Sigmoid colon (tissue), 4 donors: Measurements from ENCODE around the gene VANGL2.

Source experiments
- EP300 ChIP-seq, 4 donors: sonication (generic); formaldehyde crosslinking; IDR thresholded peaks; one replicate each; pipeline ENCODE4 v1.6.1; 2017; ENCODE audit warnings: antibody characterized with exemption in 4 of 4
- POLR2AphosphoS5 ChIP-seq, 4 donors: sonication (generic); formaldehyde crosslinking; IDR thresholded peaks; one replicate each; pipeline ENCODE4 v1.6.1; 2017; ENCODE audit warnings: antibody characterized with exemption in 4 of 4
- TF ChIP-seq, protein P1 (sequence below), 4 experiments: fragments of 450-650 bp in 3 of 4; fragments of 200-600 bp in 1 of 4; IDR thresholded peaks; one replicate each; pipeline ENCODE4 v1.5.1; 2016 to 2019; ENCODE audit warnings: antibody characterized with exemption in 4 of 4, mild to moderate bottlenecking in 3 of 4, moderate library complexity in 2 of 4

DNA sequence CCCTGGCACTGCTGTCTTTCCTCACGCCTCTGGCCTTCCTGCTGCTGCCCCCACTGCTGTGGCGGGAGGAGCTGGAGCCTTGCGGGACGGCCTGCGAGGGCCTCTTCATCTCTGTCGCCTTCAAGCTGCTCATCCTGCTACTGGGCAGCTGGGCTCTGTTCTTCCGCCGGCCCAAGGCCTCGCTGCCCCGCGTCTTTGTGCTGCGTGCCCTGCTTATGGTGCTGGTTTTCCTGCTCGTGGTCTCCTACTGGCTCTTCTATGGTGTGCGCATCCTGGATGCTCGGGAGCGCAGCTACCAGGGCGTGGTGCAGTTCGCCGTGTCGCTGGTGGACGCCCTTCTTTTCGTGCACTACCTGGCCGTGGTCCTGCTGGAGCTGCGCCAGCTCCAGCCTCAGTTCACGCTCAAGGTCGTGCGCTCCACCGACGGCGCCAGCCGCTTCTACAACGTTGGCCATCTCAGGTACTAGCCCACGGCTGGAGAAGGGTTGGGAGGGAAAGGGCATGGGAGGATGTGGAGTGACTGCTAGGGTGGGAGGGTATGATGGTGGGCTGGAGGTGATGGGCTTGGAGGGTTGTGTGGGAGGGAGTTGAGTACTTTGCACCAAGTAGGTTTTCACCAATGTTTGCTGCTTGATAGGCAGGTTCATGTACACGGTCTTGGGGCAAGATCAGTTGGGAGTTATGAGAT is 18.9 kb downstream of the VANGL2 start:
- TF ChIP-seq, protein P1, sequence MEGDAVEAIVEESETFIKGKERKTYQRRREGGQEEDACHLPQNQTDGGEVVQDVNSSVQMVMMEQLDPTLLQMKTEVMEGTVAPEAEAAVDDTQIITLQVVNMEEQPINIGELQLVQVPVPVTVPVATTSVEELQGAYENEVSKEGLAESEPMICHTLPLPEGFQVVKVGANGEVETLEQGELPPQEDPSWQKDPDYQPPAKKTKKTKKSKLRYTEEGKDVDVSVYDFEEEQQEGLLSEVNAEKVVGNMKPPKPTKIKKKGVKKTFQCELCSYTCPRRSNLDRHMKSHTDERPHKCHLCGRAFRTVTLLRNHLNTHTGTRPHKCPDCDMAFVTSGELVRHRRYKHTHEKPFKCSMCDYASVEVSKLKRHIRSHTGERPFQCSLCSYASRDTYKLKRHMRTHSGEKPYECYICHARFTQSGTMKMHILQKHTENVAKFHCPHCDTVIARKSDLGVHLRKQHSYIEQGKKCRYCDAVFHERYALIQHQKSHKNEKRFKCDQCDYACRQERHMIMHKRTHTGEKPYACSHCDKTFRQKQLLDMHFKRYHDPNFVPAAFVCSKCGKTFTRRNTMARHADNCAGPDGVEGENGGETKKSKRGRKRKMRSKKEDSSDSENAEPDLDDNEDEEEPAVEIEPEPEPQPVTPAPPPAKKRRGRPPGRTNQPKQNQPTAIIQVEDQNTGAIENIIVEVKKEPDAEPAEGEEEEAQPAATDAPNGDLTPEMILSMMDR (IDR thresholded peaks at IDR 0.05), result no peak
- TF ChIP-seq POLR2AphosphoS5 (IDR thresholded peaks at IDR 0.05), result no peak
- no peak for TF ChIP-seq EP300 (IDR thresholded peaks at IDR 0.05)
